LHCN-M2 (cell line): Measurements from ENCODE around the gene PTPRG. TPM values are rescaled to one million over a fixed set of nuclear protein-coding genes. Genes with fewer than 3 reads are reported as not detected.
A peak's percentile ranks its signal among the peaks of the same experiment; 100 is the strongest.

Experiments used
- DNase-seq: peaks from one replicate; pipeline ENCODE4 v3.0.0-alpha.2; 2012; ENCODE audit warnings: low read depth
- total RNA-seq: library from RNA; depleted of rRNA; stranded (reverse); fragments of >200 nt; gene quantifications from 2 replicates; pipeline ENCODE4 v1.2.3, GENCODE V29; 2014

Gene PTPRG
- total RNA-seq, 1 experiment from 2014 or later = 32.2 TPM

GRCh38 chr3:61922118-61922517 lies 360.7 kb downstream of the PTPRG start:
- DNase-seq = no peak

GRCh38 chr3:61924090-61924735 lies 362.8 kb downstream of the PTPRG start:
- no peak for DNase-seq

GRCh38 chr3:61924991-61925390 lies 363.6 kb downstream of the PTPRG start:
- no peak for DNase-seq

GRCh38 chr3:61925721-61926120 lies 364.4 kb downstream of the PTPRG start:
- no peak for DNase-seq

- peak; percentile 50 for DNase-seq
These were observed 365.6 kb downstream of the PTPRG start for GRCh38 chr3:61926923-61927322.

DNA sequence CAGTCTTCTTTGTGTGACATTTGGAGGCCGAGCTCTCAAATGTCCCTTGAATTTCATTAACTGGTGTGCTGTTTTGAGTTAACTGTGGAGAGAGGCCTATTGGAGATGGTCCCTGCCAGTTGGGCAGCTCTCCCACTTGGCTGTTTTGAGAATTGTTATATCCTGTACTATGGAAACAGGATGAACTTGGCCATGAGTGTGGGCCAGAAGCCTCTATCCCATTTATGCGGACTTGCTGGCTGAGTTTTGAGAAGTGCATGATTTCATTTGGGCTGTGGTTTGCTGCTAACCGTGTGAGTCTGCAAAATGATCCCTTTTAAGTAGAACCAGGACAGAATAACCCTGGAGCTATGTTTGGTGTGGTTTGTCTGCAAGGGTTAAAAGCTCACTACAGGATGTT lies 366.0 kb downstream of the PTPRG start:
- DNase-seq = peak; percentile 72

DNA sequence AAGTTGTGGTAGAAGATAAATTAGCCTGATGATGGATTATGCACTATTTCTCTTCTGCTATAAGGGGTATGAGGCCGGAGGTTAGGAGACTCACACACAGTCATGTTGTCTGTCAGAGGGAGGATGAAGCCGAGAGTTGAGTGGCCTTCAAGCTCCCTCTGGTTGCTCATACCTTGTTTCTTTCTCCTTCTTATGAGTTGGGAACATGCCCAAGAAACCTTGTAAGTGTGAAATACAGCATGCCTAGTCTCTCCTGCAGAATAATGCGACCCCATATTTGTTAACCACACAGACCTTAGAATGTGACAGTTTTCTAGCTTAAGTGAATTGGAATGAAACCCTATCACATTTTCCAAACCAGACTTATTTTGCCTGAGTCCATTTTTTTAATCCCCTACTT lies 366.7 kb downstream of the PTPRG start:
- DNase-seq = no peak

GRCh38 chr3:61928776-61929314 lies 367.5 kb downstream of the PTPRG start:
- DNase-seq = no peak

DNA sequence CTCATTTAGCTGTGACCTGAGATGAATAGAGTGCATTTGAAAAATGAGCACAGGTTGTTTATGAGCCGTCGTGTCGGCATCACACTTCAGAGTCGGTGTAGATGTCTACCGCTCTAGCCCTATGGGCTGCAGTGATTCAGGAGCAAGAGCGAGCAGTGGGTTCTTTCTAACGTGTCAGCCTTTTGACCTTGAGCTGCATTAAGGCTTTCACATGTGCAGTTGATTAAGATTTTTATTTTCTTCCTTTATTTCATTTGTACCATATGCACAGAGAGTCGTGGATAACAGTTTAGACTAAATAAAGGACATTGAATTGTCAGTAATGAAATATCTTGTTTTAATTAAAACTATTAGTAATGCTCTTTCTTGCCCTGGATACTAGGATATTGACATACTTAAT lies 368.2 kb downstream of the PTPRG start:
- DNase-seq = no peak

- DNase-seq = no peak
These were observed 371.1 kb downstream of the PTPRG start for GRCh38 chr3:61932499-61932898.

- no peak for DNase-seq
These were observed 372.6 kb downstream of the PTPRG start for GRCh38 chr3:61933798-61934504.

DNA sequence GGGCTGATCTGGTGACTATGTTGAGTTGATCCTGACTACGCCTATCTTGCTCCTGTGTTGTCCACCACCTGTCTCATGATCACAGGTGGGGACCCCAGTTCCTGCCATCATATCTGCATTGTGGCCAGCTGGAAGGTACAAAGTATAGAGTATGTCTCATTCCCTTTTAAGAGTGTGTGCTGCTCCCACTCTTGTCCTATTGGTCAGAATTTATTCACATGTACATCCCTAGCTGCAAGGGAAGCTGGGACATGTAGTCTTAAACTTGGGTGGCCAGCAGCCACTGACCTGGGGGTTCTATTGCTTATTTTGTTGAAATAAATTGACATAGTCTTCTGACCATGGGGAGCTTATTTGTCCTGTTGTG lies 373.1 kb downstream of the PTPRG start:
- no peak for DNase-seq

DNA sequence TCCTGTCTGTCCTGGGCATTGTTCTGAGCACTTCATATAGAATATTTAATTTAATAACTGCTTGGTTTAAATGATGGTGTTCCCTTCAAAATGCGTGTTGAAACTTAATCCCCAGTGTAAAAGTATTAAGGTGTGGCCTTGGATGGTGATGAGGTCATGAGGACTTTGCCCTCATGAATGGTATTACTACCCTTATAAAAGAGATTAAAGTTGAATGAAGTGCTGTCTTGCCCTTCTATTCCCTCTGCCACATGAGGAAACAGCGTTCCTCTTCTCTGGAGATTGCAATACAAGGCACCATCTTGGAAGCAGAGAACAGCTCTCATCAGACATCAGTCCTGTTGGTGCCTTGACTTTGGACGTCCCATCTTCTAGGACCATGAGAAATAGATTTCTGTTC lies 374.4 kb downstream of the PTPRG start:
- DNase-seq = no peak

DNA sequence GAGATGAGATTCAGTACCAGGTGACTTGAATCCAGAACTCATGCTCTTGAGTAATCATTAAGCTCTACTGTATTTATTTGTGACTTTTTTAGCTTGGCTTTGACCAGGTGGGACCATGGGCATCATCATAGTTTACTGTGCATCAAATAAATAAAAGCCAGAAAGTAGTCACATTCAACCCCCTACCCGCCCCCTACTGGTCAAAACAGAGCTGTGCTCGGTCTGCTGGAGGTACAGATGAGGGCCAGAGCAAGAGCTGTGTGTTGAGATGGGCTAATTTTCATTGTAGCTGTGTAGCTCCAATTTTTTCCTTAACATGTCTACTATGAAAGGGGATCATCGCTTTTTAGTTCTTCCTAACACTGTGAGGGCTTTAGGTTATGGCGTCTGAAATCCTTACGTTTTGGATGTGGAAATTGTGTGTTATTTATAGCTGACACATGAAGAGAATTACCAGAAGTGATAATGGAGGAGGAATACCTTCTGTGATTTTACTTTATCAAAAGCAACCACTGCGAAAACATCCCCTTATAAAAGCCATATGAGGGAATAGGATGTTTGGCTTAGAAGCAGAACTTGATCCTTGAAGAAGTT lies 375.1 kb downstream of the PTPRG start:
- DNase-seq = no peak

- DNase-seq = no peak
These were observed 376.1 kb downstream of the PTPRG start for GRCh38 chr3:61937477-61937876.

- DNase-seq = no peak
These were observed 377.6 kb downstream of the PTPRG start for GRCh38 chr3:61938878-61939549.

- no peak for DNase-seq
These were observed 378.9 kb downstream of the PTPRG start for GRCh38 chr3:61940236-61940635.

- DNase-seq = no peak
These were observed 382.6 kb downstream of the PTPRG start for GRCh38 chr3:61943975-61944374.

- DNase-seq = no peak
These were observed 383.4 kb downstream of the PTPRG start for GRCh38 chr3:61944726-61945125.

DNA sequence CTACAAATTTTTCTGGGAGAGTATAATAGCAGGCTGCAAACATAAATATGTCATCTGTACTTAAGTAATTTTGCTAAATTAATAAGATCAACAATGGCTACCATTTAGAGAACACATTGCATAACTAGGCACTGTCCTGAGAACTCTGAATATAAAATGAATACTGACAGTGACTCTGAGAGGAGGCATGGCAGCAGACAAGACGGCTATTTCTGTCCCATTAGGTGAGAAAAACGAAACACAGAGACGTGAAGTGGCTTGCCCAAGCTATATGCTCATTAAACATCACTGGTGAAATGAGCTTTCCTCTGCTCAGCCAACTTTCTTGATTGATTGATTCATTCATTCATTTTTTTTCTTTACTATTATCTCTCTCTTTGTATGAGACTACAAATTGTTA lies 384.3 kb downstream of the PTPRG start:
- DNase-seq = no peak

GRCh38 chr3:61946570-61947324 lies 385.4 kb downstream of the PTPRG start:
- DNase-seq = no peak

- no peak for DNase-seq
These were observed 386.1 kb downstream of the PTPRG start for GRCh38 chr3:61947456-61947855.
